ENCODE results near the gene CSNK1D. TPM values are rescaled to one million over a fixed set of nuclear protein-coding genes. Genes with fewer than 3 reads are reported as not detected.
"Not testable (repeated sequence)": the region's sequence is repeated elsewhere in the genome, so short reads cannot be mapped to it uniquely, and the experiment has no call there.

The CSNK1D gene
- total RNA-seq, 1 donor from 2014 or later, result 127 TPM

DNA sequence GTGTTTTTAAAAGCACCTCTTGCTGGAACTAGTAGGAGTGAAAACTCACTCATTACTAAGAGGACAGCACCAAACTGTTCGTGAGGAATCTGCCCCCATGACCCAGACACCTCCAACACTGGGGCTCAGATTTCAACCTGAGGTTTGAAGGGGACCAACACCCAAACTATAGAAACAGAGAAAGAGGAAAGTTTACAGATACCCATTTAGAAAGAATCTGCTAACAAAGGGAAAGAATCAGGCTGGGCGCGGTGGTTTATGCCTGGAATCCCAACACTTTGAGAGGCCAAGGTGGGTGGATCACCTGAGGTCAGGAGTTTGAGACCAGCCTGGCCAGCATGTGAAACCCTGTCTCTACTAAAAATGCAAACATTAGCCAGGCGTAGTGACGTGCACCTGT, 3.4 kb upstream of the CSNK1D start:
- intact Hi-C loops (cut with micrococcal nuclease), result no loop called here

DNA sequence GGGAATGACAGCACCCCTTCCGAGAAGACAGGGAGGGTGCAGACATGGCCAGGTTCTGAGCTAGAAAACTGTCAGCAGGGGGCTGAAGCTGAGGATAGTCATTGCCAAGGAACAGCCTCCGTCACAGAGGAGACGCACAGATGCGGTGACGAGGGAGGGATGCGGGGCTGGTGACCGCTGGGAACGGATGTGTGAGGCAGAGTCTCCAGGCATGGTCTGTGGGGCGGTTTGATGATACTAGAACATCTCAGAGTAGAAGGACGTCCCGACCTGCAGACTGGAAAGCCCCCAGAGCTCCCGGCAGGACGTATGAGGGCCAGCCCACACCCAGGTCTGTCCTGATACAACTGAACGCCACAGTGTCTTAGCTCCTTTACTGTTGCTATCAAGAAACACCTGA, 1.8 kb upstream of the CSNK1D start:
- intact Hi-C loops (cut with micrococcal nuclease), result no loop called here

DNA sequence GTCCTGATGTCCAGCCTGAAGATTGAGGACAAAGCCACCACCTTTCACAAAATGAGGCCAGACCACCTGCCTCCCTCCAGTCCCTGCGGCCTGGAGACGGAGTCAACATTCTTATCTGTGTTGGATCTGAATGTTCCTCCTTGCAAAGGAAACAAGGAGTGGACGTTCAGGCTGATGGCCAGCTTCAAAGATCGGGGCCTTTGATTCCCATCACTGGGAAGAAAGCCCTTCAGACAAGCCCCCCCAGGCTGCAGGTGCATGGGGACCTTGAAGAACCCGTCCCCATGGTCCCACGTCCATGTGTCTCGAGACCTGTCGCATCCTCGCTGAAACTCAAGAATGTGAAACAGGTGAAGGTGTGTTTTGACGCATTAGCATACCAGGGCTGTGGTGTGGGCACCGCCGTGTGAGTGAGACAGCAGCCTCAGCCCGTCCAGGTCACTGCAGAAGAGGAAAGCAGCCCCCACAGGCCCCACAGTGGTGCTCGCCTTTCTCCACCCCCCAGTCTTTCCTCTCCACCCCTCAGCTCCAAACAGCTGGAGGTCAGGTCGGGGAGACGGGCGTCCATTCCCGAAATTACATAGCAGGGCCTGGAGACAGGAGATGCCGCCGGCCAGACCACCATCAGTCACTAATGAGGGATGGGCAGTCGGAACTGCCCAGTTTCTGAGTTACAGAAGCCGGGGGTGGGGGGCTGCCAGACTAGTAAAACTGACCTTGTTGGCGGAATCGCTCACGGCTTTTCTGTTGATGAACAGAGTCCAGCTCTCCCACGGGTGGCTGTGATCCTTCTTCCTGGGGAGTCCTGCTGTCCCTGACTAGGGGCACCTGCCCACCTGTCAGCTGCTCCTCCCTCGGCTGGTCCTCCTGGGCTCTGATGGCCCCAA, 877 bp upstream of the CSNK1D start:
- intact Hi-C loops (cut with micrococcal nuclease), result no loop called here

DNA sequence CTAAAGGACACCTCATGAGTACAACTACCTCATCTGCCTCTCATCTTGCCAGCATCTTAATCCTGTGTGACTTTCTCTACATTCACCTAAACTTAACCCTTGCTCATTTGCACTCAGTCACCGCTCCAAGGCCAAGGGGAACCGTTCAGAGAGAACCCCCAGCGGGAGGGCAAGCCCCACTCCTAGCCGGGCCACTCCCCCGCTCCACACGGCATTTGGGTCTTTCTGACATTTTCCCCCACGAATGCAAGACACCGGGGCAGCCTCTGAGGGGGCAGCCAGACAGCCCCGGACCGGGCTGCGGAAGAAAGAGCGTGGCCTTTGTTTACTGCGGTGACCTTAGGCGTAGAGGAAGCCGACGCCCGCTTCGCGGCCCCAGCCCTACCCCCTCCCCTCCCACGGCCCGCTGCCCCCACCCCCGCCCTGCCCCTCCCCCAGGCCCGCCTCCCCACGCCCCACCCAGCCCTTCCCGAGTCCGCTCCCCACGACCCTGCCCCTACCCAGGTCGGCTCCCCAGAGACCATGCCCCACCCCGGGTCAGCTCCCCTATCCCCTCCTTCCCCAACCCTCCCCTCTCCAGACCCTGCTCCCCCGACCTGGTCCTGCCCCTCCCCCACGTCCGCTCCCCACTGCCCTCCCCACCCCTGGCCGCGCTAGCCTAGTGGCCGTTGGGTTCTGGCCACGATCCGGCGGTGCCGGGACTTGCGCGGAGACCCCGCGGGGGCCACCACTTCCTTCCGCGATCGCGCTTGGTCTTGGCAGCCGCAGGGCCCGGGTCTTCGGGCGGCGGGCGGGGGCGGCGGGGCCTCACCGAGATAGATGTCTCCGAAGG, 789 bp downstream of the CSNK1D start:
- intact Hi-C loops (cut with micrococcal nuclease), result loop anchor here (1.0 to 2.0 kb wide), 4 partner anchors 20 to 45 kb away; partner anchors contain the start of gene CD7

DNA sequence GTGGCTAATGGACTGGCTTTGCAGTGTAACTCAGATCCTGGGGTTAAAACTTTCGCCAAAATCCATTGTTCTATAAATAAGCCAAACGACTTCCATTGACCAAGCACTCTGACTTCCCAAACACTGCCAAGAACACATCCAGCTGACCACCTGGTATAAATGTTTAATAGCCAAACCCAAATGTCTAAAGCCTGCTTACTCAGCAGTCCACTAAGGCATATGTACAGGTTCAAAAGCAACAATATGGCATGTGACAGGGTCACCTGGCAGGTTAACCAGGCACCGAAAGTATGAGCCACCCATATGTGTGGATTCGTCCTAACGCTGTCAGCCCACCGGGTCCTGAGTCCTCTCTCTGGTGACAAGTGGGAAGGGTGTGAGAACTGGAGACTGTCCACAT, 2.1 kb downstream of the CSNK1D start:
- intact Hi-C loops (cut with micrococcal nuclease), result no loop called here

DNA sequence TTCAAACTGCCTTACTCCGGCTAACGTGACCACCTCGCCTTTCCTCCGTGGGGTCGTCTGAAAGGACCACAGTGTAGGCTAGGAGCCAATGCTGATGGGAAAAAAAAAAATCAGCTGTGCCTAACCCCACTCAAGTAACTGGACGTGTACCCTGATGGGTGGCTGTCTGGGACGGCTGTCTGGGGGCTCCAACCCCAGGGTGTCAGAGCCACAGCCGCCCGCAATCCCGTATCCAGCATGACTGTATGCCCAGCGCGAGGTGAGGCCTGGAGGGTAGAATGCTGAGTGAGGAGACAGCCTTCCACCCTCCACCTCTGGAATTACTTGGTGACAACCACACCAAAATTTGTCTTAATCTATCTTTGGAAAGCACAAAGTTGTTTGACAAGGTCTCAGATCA, 2.8 kb downstream of the CSNK1D start:
- intact Hi-C loops (cut with micrococcal nuclease), result no loop called here

DNA sequence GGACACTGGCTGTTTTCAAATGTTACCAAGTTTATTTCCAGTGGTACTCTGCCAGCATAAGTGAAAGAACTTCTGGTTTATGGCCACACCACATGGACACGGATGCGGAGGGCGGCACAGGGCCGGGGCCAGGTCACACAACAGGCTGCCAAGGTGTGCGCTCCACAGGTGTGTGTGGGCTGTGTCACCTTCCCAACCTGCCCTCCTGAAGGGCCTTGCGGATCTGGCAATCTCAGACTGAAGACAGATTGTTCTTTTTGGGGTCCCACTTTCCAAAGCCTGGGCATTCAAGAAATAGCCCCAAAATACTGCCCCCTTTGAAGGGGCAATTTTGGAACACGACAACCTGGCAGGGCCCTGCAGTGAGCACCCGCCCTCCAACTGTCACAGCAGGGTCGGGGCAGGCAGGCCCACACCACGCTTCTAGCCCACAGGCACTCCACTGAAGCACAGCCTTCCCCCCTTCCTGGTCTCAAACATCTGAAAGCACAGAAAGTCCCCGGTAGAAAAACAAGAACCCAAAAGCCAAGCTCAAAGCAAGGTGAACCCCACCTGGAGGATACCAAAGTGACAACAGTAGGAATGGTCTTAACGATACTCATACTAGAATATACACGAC, 3.5 kb downstream of the CSNK1D start:
- intact Hi-C loops (cut with micrococcal nuclease), result no loop called here

DNA sequence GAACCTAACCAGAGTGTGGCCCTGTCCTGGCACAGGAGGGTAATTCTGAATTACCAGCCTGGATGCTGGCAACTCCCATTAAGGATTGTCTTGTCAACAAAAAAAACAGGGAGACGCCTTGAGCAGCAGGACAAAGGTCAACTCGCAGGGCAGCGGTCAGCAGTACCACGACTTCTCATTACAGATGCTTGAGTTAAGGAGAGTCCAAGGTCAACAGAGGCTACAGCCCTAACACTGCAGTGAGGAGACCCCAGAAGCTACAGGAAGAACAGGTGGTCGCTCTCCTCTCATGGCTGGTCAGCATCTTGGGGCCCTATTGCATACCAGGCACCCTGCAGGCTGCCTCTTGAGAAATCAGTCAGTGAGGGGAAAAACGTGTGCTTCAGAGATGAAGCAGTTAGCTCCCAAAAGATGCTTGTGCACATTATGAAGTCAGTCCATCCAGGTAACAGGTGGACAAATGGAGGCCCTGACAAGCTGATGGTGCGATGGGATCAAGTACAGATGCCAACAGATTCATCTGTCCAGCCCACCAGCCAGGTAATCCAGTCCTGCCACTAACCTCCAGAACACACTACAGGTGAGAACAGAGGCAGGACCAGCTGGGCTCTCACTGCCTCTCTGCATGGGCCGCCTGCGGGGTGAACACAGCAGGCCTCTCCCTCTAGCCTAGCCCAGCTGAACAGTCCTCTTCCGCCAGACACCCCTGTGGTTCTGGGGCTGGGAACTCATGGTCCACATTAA, 4.2 kb downstream of the CSNK1D start:
- intact Hi-C loops (cut with micrococcal nuclease), result no loop called here

DNA sequence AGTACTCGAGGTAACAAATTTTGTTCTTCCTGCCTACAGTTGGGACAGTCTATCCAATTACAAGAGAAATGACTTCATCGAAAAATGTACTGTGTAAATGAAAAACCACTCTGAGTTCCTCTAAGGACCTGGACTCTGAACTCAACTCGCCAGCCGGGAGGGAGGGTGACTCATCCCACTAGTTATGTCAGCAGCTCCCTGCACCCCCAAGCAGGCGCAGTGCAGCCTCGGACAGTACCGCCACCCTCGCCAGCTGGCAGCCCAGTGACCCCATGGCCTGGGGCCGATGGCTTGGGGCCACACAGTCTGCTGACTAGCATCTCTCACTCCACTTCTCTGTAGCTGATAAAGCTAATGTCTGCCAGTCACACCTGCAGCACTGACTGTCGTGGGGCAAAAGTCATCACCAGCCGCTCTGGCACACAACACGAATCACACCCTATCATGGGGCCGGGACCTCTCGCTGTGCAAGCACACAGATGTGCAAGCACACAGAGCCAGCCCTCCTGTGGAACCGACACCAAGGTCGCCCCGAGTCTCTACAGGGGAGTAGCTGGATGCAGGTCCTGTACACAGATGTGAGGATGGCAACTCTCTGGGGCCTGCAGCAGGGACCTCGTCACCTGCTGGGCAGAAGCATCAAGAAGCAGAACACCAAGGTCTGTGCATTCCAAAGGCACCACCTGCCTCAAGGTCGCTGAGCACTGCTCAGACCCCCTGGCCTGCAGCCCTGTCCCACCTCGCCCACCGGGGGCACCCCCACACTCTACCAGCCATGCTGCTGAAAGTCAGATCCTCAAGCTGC, 5.7 kb downstream of the CSNK1D start:
- intact Hi-C loops (cut with micrococcal nuclease), result no loop called here

DNA sequence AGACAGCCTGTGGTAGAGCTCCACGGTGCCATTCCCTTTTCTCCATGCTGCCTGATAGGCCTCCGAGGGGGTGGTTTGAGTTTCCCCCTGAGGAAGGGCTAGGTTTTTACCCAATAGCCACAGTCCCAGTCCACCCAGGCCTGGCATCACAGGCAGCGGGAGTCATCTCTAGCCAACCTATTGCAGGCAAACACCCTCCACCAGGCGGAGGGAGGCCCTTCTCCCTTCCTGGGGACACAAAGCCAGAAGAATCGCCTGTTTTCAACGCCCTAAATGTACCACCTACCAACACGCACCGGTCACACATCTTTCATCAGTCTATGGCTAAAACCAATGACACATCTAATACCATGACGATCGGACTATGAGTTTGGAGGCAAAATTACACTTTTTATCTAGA, 7.4 kb downstream of the CSNK1D start:
- intact Hi-C loops (cut with micrococcal nuclease), result no loop called here

DNA sequence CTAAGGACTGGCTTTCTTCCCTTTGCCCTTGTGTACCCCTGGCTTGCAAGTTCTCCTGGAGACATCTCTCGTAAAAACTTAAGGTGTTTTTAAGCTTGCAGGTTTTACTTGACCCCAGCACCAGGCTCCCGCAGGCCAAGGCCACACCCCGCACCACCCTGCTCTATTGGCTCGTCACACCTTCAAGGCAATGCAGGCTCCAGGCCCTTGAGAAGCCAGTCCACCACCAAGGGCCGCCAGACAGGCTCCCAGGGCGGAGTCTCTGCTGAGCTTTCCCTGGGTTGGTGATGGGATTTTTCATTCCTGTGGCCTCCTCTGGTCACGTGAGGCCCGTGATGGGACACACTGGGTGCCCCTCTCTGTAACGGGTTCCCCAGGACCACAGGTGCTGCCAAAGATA, 9.9 kb downstream of the CSNK1D start:
- intact Hi-C loops (cut with micrococcal nuclease), result no loop called here

DNA sequence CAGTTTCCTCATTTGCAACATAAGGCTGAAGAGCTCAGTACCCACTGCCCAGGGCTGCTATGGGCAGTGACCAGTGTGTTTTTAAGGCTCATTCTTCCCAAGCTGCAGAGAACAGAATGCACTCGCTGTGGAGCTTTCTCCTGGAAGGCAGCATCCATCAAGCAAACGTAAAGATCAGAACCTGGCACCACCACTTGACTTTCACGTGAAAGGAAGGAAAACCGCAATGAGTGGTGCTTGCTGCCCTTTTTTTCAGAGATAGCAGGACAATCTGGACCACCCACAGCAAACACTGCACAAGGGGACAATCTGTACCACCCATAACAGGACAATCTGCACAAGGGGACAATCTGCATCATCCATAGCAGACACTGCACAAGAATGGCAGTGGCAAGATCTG, 11.2 kb downstream of the CSNK1D start:
- intact Hi-C loops (cut with micrococcal nuclease), result no loop called here

DNA sequence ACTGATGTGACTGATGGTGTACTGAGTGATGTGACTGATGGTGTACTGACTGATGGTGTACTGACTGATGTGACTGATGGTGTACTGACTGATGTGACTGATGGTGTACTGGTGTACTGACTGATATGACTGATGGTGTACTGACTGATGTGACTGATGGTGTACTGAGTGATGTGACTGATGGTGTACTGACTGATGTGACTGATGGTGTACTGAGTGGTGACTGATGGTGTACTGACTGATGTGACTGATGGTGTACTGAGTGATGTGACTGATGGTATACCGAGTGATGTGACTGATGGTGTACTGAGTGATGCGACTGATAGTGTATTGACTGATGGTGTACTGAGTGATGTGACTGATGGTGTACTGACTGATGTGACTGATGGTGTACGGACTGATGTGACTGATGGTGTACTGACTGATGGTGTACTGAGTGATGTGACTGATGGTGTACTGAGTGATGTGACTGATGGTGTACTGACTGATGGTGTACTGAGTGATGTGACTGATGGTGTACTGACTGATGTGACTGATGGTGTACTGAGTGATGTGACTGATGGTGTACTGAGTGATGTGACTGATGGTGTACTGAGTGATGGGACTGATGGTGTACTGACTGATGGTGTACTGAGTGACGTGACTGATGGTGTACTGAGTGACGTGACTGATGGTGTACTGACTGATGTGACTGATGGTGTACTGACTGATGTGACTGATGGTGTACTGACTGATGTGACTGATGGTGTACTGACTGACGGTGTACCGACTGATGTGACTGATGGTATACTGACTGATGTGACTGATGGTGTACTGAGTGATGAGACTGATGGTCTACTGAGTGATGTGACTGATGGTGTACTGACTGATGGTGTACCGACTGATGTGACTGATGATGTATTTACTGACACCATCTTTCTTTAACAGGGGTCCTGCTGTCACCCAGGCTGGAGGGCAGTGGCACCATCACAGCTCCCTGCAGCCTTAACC, 13.2 kb downstream of the CSNK1D start:
- intact Hi-C loops (cut with micrococcal nuclease), result not testable (repeated sequence)

DNA sequence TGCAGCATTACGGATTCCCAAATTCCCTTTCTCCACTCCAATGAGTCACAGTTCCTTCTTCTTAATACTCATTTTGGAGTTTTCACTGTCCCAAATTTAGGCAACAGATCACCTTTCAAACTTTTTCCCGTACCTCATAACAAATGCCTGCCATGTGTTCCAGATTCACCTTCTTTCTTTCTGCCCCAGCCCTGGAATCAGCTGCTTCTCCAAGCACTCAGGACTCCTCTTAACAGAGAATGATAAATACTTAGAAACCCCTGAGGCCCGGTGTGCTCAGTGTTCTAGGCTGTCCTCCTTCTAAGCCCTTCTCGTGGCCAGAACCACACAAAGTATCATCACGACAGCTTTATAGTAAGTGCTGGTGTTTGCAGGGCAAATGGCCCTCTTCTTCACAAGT, 14.9 kb downstream of the CSNK1D start:
- intact Hi-C loops (cut with micrococcal nuclease), result no loop called here

DNA sequence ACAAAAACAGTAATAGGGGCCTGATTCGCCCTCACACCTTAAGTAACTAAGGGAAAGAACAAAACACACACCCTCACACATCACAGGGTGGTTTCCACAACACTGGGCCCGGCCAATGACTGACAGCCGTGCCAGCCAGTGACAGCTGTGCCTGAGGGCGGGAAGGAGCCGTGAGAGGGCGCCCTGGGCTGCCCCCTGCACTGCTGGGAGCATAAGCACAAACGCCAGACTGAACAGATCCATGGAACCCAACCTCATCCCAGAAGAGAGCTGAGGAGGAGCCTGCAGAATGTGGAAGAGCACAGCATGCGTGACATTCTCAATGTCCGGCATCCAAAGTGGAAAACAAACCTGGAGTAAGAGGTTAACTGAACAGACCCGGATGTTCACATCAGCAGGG, 16.0 kb downstream of the CSNK1D start:
- intact Hi-C loops (cut with micrococcal nuclease), result no loop called here

DNA sequence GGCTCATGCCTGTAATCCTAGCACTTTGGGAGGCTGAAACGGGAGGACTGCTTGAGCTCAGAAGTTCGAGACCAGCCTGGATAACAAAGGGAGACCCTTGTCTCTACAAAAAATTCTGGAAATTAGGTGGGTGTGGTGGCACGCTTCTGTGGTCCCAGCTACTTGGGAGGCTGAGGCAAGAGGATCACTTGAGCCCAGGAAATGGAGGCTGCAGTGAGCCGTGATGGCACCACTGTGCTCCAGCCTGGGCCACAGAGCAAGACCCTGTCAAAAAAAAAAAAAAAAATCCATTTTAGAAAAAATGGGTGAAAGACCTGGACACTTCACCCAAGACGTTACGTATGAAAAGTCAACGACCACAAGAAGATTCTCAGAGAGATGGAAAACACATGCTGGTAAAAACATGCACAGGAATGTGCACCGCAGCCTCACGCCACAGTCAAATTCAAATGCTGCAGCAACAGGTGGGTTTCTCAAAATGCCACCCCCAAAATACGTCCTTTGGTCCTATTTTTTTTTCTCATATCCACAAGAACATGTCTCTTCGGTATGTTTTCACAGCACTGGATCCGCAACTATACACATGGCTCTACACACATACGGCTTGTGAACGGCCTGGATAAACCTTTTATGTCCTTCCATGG, 17.1 kb downstream of the CSNK1D start:
- intact Hi-C loops (cut with micrococcal nuclease), result no loop called here

DNA sequence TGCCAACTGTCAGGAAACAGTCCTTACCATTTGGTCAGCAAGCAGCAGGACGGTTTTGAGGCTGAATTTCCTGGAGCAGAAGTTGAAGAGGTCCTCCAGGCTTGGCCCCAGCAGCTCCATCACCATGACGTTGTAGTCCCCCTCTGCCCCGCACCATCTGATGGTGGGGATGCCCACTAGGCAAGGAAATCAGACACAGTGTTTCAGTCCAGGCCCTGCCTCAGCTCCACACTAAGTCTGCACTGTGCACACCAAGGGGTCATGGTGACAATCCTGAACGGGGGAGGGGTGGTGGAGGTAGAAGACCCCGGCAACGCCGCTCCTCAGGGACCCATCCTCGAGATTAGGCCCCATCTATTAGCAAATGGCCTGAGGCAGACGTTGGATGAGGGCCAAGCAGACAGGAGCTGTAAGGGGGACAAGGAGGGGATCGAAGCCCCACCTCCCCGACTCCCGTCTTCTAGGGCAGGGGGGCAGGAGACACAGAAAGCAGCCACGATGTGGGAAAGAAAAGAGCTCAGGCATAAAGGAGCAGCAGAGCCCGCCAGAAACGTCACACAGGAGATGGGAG, 18.0 kb downstream of the CSNK1D start:
- intact Hi-C loops (cut with micrococcal nuclease), result no loop called here

DNA sequence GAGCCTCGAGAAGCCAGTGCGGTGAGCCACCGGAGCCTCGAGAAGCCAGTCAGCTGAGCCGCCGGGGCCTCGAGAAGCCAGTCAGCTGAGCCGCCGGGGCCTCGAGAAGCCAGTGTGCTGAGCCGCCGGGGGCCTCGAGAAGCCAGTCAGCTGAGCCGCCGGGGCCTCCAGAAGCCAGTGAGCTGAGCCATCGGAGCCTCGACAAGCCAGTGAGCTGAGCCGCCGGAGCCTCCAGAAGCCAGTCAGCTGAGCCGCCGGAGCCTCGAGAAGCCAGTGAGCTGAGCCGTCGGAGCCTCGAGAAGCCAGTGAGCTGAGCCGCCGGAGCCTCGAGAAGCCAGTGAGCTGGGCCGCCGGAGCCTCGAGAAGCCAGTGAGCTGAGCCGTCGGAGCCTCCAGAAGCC, 18.8 kb downstream of the CSNK1D start:
- intact Hi-C loops (cut with micrococcal nuclease), result not testable (repeated sequence)
